ENCODE measurements around the gene ABCD1.
"Not testable (repeated sequence)": the region's sequence is repeated elsewhere in the genome, so short reads cannot be mapped to it uniquely, and the experiment has no call there.

ABCD1 gene

GRCh38 chrX:153724252-153725038 lies at the start of gene ABCD1, which contains the start of gene BCAP31:
ABCD1 (plus strand) TSS chrX:153724856; CDS start chrX:153725267, 411 bp downstream.
BCAP31 (minus strand) TSS chrX:153724387; CDS start chrX:153723244, 1,143 bp downstream.
- peak; percentile 96 for DNase-seq (ENCODE audit: low spot score)

DNA sequence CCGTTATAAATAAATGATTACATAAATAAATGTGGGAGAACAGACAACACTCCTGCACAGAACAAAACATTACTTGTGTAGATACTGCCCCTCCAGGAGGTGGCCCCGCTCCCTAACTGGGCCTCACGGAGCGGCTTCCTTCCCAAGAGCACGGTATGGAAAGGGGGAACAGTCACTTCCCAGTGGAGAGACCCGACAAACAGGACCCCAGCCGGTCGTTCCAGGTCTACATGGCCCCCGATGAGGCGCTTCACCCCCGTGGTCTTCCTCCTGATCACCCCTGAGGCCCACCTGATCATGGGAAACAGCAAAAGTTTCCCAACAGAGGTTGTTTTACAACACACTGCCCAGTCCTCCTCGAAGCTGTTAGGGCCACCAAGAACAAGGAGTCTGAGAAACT lies 43.5 kb upstream of the ABCD1 start:
- DNase-seq (ENCODE audit: low spot score), result no peak

GRCh38 chrX:153683486-153683885 lies 41.2 kb upstream of the ABCD1 start:
- not testable (repeated sequence) for DNase-seq (ENCODE audit: low spot score)

DNA sequence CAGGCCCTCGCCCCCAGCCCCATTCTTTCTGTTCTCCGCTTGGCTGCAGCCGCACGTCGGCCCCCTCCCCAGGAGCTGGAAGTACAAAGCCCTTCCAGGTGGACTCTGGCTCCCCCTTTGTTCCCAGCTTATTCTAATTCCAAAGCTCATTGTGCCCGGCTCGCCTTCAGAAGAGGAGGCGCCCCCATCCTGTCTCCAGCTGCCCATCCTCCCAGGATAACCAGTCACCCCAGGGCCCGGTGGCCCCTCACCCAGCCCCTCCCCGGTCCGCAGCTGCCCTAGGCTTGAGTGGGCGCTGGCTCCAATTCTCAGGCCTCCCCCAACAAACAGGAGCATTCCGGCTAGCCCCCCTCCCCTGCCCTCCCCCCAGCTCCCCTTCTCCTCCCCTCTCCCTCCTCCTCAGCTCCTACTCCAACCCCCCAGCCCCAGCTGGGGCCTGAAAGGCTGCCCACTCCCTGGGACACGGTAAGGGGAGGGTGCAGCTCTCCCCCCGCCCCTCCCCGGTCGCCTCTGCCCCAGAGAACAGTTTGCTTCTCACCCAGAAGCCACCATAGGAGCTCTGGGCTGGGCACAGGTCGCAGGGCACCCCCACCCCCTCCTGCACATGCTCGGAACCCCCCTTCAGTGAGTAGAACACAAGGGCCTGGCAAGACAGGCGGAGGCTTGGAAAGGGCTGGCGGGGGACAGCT lies 40.0 kb upstream of the ABCD1 start:
- no peak for DNase-seq (ENCODE audit: low spot score)

GRCh38 chrX:153685156-153685536 lies 39.5 kb upstream of the ABCD1 start:
- no peak for DNase-seq (ENCODE audit: low spot score)

- DNase-seq (ENCODE audit: low spot score), result no peak
Measured at GRCh38 chrX:153685751-153686696, 38.6 kb upstream of the ABCD1 start.

GRCh38 chrX:153686711-153687110 lies 37.9 kb upstream of the ABCD1 start:
- no peak for DNase-seq (ENCODE audit: low spot score)

DNA sequence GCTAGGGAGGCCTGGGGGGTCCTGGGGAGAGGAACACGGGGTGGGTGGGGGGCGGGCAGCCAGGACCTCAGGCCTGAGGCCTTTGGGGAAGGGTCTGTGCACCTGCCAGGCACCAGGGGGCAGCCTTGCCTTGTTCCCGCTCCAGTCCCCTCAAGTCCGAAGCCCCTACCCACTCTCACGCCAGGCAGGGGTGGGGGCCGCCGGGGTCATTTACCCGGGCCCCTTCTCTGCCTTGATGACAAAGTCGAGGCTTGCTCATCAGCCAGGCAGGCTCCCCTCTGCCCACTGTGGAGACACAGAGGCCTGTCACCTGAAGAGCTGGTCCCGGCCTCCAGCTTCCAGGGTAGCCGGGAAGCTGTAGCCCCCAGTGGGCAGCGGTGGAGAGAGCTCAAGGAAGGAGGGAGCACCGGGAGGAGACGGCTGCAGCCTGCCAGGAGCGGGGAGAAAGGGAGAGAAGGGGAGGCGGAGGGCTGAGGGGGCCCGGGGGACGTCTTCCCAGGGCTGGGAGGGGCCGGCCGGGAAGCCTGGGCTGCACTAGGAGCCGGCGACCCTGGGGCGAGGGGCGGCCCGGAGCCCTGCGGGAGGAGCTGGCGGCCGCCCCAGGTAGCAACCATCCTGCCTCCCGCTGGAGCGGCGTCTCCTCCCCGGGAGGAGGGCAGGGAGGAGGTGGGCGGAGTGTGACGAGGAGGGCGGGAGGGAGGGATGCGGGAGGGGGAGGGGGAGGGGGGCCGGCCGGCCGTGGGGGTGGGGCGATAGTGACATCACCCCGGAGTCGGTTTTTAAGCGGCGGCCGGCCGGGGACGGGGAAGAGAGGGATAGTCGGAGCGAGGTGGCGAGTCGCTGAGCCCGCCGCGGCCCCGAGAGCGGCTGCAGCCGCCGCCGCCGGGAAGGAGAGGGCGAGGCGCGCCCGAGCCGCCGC lies 37.3 kb upstream of the ABCD1 start, which contains the start of gene SLC6A8:
TSS of gene SLC6A8 (plus strand) at position 806 of the 919 bp plus-strand sequence. CDS start 649 bp downstream, outside the sequence.
- peak; percentile 87 for DNase-seq (ENCODE audit: low spot score)

DNA sequence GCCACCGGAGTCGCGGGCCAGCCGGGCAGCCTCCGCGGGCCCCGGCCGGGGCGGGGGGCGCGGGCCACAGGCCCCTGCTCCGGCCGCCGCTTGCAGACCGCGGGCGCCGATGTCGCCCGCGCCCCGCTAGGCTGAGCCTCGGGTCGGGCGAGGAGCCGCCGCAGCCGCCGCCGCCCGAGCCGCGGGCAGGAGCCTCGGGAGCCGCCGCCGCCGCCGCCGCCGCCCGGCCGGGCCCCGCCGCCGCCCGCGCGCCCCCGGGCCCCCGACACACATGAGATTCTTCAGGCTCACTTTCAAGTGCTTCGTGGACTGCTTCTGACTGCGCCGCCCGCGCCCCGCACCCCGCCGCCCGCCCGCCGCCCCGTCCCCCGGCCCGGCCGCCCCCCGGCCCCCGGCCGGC lies 36.6 kb upstream of the ABCD1 start:
- no peak for DNase-seq (ENCODE audit: low spot score)

DNA sequence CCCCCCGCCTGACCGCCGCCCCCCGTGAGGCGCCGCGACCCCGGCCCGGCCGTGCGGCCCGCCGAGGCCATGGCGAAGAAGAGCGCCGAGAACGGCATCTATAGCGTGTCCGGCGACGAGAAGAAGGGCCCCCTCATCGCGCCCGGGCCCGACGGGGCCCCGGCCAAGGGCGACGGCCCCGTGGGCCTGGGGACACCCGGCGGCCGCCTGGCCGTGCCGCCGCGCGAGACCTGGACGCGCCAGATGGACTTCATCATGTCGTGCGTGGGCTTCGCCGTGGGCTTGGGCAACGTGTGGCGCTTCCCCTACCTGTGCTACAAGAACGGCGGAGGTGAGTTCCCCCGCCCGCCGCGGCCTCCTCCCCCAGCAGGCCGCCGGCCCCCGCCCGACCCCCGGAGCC lies 36.1 kb upstream of the ABCD1 start:
- no peak for DNase-seq (ENCODE audit: low spot score)

DNA sequence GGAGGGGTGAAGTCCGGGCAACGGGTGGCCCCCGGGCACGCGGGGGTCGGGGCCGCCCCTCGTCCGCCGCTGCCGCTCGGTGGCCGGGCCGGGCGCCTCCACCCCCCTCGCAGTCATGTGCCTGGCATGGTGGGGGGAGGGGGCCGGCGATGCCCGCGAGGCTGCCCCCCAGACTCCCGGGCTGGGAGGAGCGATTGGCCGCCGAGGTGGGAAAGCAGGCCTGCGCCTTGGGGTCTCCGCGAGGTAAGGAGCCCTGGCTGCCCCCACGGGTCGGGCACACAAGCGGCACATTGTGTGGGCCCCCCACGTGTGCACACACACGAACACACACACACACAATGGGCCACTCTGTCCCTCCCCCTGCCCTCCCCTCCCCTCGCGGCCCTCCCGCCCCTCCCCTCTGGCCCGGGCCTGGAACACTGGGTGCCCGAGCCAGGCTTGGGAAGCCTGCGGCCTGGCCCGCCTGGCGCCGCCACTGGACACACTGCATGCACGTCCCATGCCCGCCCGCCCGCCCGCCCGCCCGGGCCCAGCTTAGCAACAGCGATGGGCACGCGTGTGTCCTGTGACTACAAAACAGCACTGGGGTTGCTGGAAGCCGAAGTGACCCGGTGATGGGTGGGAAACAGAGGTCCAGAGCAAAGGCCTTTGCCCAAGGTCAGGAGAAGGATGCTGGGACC lies 35.6 kb upstream of the ABCD1 start:
- DNase-seq (ENCODE audit: low spot score), result peak; percentile 49

- no peak for DNase-seq (ENCODE audit: low spot score)
Measured at GRCh38 chrX:153689654-153690465, 34.8 kb upstream of the ABCD1 start.

GRCh38 chrX:153690466-153690865 lies 34.2 kb upstream of the ABCD1 start:
- DNase-seq (ENCODE audit: low spot score), result no peak

DNA sequence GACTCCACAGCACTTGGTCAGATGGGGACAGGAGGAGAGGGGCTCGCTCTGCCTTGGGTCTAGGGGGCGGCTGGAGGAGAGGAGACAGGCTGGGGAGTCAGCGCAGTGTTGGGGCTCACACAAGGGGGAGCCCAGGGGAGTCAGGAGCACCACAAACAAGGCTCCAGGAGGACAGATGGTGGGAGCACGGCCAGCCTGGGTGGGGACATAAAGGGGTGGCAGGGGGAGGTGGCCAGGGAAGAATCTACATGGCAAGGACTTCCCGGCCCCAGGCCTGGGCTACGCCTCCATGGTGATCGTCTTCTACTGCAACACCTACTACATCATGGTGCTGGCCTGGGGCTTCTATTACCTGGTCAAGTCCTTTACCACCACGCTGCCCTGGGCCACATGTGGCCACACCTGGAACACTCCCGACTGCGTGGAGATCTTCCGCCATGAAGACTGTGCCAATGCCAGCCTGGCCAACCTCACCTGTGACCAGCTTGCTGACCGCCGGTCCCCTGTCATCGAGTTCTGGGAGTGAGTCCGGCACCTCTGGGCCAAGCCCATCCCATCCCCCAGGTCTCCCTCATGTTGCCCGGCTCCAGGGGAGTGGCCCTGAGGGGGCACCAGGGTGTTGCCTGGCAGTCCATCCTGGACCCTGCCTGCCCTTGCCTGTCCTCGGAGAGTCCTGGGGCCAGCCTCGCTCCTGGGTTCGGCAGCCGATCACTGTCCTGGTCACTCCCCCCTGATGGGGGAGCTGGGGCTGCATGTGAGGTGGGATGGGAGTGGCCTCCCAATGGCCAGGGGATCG lies 33.4 kb upstream of the ABCD1 start:
- not testable (repeated sequence) for DNase-seq (ENCODE audit: low spot score)

DNA sequence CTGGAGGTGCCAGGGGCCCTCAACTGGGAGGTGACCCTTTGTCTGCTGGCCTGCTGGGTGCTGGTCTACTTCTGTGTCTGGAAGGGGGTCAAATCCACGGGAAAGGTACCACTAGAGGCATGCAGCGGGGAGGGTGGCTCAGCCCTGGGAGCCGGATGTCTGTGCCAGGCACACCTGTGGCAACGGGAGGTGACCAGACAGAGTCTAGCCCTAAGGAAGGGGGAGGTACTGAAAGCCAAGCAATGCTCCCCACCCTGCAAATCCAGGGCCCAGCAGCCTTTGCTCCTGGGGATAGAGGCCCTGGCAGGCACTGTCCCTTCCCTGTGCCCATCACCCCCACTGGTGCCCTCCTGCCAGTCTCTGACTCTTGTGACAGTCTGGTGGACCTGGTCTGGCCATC lies 32.7 kb upstream of the ABCD1 start:
- no peak for DNase-seq (ENCODE audit: low spot score)

DNA sequence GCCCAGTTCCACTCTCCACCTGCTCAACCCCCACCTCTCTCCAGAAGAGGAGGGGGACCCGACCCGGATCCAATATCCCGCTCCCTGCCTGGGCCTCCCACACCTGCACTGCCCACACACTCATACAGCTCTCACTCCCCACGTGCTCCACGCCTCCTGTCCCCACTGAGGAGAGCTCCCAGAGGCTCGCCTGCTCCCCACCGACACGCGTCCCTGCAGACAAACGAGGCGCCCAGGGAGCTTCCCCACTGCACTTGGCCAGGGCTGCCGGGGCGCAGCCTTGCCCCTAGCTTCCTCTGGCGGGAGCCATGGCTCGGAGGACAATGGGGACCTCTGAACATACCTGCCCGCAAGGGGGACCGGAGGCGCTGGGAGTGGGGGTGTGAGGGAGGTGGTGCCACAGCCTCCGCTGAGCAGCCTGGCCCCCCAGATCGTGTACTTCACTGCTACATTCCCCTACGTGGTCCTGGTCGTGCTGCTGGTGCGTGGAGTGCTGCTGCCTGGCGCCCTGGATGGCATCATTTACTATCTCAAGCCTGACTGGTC lies 32.0 kb upstream of the ABCD1 start:
- DNase-seq (ENCODE audit: low spot score), result no peak

GRCh38 chrX:153693216-153694086 lies 31.2 kb upstream of the ABCD1 start:
- DNase-seq (ENCODE audit: low spot score), result no peak
